ENCODE measurements around the gene TNFRSF14. TPM values are rescaled to one million over a fixed set of nuclear protein-coding genes. Genes with fewer than 3 reads are reported as not detected.

Gene TNFRSF14
- total and polyA plus RNA-seq, 2 of the 13 experiments (the other 11 are each of a cell fraction or from before 2014, with no cell fraction given) = 11.9 to 49.9 TPM

DNA sequence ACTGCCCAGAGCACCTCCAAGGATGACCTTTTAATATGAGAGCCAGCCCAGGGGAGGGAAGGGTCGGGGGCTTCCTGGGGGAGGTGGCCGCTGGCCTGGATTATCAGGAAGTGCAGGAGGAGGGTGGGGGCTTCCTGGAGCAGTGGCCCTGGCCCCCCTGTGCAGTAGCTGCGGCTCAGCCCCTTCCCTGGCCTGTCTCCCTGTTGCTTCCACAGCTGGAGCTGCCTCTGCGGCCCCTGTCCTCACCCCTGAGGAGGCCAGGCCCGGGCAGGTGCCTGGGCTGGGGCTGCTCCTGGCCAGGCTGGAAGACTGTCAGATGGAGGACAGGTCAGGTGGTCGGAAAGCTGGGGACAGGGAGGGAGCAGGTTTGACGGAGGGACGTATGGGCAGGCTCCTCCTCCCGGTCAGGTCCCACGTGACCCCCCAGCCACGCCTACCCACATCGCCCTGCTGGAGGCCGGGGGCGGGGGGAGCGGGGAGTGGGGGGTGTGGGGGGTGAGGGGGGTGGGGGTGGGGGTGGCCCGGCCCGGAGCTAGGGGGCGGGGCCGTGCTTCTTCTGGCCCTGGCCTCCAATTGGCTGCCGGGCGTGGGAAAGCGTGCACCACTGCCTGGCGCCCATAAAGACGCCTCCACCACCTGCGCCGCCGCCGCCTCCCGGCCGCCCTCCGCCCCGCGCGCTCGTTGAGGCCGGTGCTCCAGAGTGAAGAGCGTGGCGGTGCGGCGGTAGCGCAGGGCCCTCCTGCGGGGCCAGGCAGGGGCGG lies 10.2 kb upstream of the TNFRSF14 start (continued):
- TF ChIP-seq TFDP1 (CRISPR knock-in tag; IDR thresholded peaks at IDR 0.05; ENCODE audit: borderline replicate concordance) = peak; percentile 70; the same call in 1 of the 2 replicates
- no peak for TF ChIP-seq SCMH1 (CRISPR knock-in tag; IDR thresholded peaks at IDR 0.05; ENCODE audit: borderline replicate concordance)
- TF ChIP-seq TBX2 (CRISPR knock-in tag; IDR thresholded peaks at IDR 0.05; ENCODE audit: borderline replicate concordance) = peak; percentile 63; the same call in 1 of the 2 replicates
- TF ChIP-seq, protein P1, sequence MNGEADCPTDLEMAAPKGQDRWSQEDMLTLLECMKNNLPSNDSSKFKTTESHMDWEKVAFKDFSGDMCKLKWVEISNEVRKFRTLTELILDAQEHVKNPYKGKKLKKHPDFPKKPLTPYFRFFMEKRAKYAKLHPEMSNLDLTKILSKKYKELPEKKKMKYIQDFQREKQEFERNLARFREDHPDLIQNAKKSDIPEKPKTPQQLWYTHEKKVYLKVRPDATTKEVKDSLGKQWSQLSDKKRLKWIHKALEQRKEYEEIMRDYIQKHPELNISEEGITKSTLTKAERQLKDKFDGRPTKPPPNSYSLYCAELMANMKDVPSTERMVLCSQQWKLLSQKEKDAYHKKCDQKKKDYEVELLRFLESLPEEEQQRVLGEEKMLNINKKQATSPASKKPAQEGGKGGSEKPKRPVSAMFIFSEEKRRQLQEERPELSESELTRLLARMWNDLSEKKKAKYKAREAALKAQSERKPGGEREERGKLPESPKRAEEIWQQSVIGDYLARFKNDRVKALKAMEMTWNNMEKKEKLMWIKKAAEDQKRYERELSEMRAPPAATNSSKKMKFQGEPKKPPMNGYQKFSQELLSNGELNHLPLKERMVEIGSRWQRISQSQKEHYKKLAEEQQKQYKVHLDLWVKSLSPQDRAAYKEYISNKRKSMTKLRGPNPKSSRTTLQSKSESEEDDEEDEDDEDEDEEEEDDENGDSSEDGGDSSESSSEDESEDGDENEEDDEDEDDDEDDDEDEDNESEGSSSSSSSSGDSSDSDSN (CRISPR knock-in tag; IDR thresholded peaks at IDR 0.05) = no peak
- TF ChIP-seq FOXA3 (CRISPR knock-in tag; IDR thresholded peaks at IDR 0.05) = no peak
- no peak for TF ChIP-seq PHF21A (CRISPR knock-in tag; IDR thresholded peaks at IDR 0.05)
- no peak for TF ChIP-seq NFKBIZ (CRISPR knock-in tag; IDR thresholded peaks at IDR 0.05)
- TF ChIP-seq CEBPB (IDR thresholded peaks at IDR 0.05; ENCODE audit: borderline replicate concordance, low read depth, low read length) = no peak
- TF ChIP-seq ZSCAN25 (CRISPR knock-in tag; IDR thresholded peaks at IDR 0.05) = no peak
- no peak for TF ChIP-seq ZNF337 (CRISPR knock-in tag; IDR thresholded peaks at IDR 0.05; ENCODE audit: borderline replicate concordance, low read depth)
- no peak for TF ChIP-seq MEIS2 (CRISPR knock-in tag; IDR thresholded peaks at IDR 0.05)
- TF ChIP-seq ATF5 (CRISPR knock-in tag; IDR thresholded peaks at IDR 0.05; ENCODE audit: low read depth) = no peak
- no peak; the same call in 1 of the 2 replicates for TF ChIP-seq MTF2 (CRISPR knock-in tag; IDR thresholded peaks at IDR 0.05; ENCODE audit: borderline replicate concordance)
- TF ChIP-seq HNRNPUL1 (IDR thresholded peaks at IDR 0.05; ENCODE audit: low read depth, low read length) = no peak
- no peak for TF ChIP-seq ZNF34 (CRISPR knock-in tag; IDR thresholded peaks at IDR 0.05; ENCODE audit: borderline replicate concordance)
- no peak for TF ChIP-seq RARG (CRISPR knock-in tag; IDR thresholded peaks at IDR 0.05; ENCODE audit: low read depth)
- TF ChIP-seq ZNF564 (CRISPR knock-in tag; IDR thresholded peaks at IDR 0.05) = peak; percentile 77; the same call in 1 of the 2 replicates
- no peak for TF ChIP-seq ZNF512B (CRISPR knock-in tag; IDR thresholded peaks at IDR 0.05; ENCODE audit: borderline replicate concordance)
- no peak for TF ChIP-seq CC2D1A (CRISPR knock-in tag; IDR thresholded peaks at IDR 0.05)
- TF ChIP-seq HNRNPK (IDR thresholded peaks at IDR 0.05; ENCODE audit: low read depth, low read length, poor library complexity, severe bottlenecking) = peak; percentile 99

Measured in HepG2 (cell line).